ENCODE measurements around the gene TRIM63. TPM values are rescaled to one million over a fixed set of nuclear protein-coding genes. Genes with fewer than 3 reads are reported as not detected.

Gene TRIM63
- total and polyA plus RNA-seq, 9 of the 15 experiments (the other 6 are each of a cell fraction or from before 2014, with no cell fraction given): 0.08 to 0.57 (median 0.36) TPM

DNA sequence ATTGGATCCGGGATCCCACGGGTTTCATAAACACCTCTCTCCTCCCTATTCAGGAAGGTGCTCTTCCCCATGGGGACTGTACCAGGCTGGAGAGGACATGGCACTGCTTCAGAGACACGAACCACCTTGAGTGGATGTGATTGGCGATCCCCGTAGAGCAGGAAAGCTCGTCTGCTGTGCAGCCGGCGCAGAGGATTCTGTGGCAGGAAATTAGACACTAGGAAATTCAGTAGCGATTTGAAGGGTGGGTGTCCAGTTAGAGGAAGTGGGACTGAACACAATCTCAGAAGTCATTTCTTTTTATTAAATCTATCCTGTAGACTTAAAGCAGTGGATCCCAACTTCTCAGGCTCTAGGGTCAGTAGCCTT lies 45.0 kb upstream of the TRIM63 start (continued):
- TF ChIP-seq, protein P1, sequence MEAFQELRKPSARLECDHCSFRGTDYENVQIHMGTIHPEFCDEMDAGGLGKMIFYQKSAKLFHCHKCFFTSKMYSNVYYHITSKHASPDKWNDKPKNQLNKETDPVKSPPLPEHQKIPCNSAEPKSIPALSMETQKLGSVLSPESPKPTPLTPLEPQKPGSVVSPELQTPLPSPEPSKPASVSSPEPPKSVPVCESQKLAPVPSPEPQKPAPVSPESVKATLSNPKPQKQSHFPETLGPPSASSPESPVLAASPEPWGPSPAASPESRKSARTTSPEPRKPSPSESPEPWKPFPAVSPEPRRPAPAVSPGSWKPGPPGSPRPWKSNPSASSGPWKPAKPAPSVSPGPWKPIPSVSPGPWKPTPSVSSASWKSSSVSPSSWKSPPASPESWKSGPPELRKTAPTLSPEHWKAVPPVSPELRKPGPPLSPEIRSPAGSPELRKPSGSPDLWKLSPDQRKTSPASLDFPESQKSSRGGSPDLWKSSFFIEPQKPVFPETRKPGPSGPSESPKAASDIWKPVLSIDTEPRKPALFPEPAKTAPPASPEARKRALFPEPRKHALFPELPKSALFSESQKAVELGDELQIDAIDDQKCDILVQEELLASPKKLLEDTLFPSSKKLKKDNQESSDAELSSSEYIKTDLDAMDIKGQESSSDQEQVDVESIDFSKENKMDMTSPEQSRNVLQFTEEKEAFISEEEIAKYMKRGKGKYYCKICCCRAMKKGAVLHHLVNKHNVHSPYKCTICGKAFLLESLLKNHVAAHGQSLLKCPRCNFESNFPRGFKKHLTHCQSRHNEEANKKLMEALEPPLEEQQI (IDR thresholded peaks at IDR 0.05): no peak
- no peak for TF ChIP-seq SRSF3 (IDR thresholded peaks at IDR 0.05; ENCODE audit: insufficient read depth, low read length)
- TF ChIP-seq TAF1 (IDR thresholded peaks at IDR 0.05; ENCODE audit: control insufficient read depth, extremely low read depth, insufficient read depth, low read length, severe bottlenecking): no peak
- TF ChIP-seq CHD1 (IDR thresholded peaks at IDR 0.05; ENCODE audit: low read length): peak; percentile 42
- TF ChIP-seq BMI1 (IDR thresholded peaks at IDR 0.05; ENCODE audit: low read length): no peak
- no peak; the same call in 1 of the 2 replicates for TF ChIP-seq MTA3 (IDR thresholded peaks at IDR 0.05; ENCODE audit: borderline replicate concordance)
- no peak for TF ChIP-seq ZNF134 (CRISPR knock-in tag; conservative IDR thresholded peaks at IDR 0.05)
- 0 out of 2 replicates have a peak, but pooled peaks have one; percentile 34 for TF ChIP-seq ZNF551 (CRISPR knock-in tag; IDR thresholded peaks at IDR 0.05)
- TF ChIP-seq ZFP36 (IDR thresholded peaks at IDR 0.05; ENCODE audit: low read depth, low read length, partially characterized antibody): no peak
- TF ChIP-seq ZNF707 (CRISPR knock-in tag; conservative IDR thresholded peaks at IDR 0.05): no peak
- TF ChIP-seq, protein P2, sequence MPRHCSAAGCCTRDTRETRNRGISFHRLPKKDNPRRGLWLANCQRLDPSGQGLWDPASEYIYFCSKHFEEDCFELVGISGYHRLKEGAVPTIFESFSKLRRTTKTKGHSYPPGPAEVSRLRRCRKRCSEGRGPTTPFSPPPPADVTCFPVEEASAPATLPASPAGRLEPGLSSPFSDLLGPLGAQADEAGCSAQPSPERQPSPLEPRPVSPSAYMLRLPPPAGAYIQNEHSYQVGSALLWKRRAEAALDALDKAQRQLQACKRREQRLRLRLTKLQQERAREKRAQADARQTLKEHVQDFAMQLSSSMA (CRISPR knock-in tag; IDR thresholded peaks at IDR 0.05): peak; percentile 45; the same call in 1 of the 2 replicates
- TF ChIP-seq ZNF717 (CRISPR knock-in tag; IDR thresholded peaks at IDR 0.05): no peak
- no peak for TF ChIP-seq ESRRB (CRISPR knock-in tag; IDR thresholded peaks at IDR 0.05; ENCODE audit: borderline replicate concordance)
- TF ChIP-seq ZFPM2 (CRISPR knock-in tag; IDR thresholded peaks at IDR 0.05): no peak
- TF ChIP-seq, protein P3, sequence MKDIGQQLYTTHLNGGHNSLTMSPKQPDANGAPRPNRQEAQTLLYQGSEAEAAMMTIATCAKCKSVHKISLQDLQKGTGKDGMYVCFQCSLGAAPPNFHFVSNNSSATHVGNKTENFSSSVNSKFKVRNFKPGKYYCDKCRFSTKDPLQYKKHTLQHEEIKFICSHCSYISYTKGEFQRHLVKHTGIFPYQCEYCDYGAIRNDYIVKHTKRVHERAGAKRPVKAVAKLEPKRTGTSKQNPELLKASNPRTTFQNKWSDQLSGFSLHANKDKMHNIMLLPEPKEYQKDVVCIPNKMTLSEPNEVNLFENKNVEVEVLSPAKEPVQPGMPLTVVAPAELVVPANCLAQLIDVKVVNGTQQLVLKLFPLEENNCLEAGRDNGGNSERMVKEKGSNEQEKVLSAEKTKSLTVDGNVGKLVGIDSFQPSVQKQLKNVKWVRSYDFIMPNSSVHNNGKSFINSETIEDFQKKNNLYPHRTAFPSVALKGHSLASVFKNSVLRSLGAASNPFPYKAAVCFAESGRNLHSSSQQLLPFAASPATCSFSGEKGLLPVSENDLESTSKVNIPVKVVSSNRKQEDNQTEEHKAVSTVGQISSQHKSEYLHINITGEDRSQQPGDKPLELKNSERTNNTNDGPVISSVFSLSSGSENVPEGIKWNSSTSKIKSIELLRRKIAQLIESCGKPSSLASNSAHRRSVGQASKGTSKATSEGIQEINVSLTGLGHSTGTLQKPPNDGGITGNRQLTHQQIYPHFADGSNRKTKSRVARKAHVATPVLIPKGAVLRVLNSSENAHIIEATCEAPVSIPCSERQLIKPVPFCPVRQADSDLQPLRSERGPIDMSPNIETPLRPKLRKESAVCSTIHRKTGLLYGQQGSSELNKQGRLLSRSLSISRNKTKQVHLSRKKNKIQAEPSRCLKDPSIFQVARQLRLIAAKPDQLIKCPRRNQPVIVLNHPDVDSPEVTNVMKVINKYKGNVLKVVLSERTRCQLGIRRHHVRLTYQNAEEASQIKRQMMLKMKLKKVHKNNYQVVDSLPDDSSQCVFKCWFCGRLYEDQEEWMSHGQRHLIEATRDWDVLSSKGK (CRISPR knock-in tag; IDR thresholded peaks at IDR 0.05): no peak
- TF ChIP-seq, protein P4, sequence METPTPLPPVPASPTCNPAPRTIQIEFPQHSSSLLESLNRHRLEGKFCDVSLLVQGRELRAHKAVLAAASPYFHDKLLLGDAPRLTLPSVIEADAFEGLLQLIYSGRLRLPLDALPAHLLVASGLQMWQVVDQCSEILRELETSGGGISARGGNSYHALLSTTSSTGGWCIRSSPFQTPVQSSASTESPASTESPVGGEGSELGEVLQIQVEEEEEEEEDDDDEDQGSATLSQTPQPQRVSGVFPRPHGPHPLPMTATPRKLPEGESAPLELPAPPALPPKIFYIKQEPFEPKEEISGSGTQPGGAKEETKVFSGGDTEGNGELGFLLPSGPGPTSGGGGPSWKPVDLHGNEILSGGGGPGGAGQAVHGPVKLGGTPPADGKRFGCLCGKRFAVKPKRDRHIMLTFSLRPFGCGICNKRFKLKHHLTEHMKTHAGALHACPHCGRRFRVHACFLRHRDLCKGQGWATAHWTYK (CRISPR knock-in tag; IDR thresholded peaks at IDR 0.05): 0 out of 2 replicates have a peak, but pooled peaks have one; percentile 50
